ENCODE results near the gene L3MBTL3. TPM values are rescaled to one million over a fixed set of nuclear protein-coding genes. Genes with fewer than 3 reads are reported as not detected.

L3MBTL3 gene
- total RNA-seq, 1 donor from 2014 or later, result 20.8 TPM

DNA sequence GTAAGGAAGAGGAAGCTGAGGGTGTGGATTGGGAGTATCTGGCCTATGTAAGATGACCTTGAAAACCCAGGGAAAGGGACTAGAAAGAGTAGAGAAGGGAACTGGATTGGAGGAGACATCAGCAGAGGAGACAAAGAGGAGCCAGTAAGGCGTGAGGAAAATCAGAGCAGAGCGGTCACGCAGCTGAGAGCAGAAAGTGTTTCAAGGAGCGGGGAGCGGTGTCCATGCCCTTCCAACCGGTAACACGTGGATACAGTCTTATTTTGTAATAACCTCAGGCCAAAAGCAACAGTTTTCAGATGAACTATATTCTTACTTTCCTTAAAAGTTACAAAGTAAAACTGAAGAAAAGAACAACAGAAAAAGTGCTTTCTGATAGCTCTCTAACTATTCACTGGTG is 36.3 kb downstream of the L3MBTL3 start:
- DNase-seq (ENCODE audit: extremely low spot score, unreplicated experiment), result no peak
- Mint-ChIP-seq H3K9me3 (ENCODE audit: unreplicated experiment) (no peaks in the 10 kb centered on the region), H3K36me3 (ENCODE audit: unreplicated experiment) (peaks cover 63% of the 10 kb centered on the region), H3K27me3 (ENCODE audit: unreplicated experiment) (no peaks in the 10 kb centered on the region), H3K4me1 (ENCODE audit: unreplicated experiment) (no peaks in the 10 kb centered on the region), H3K4me3 (ENCODE audit: unreplicated experiment) (no peak overlapping the region), H3K27ac (ENCODE audit: unreplicated experiment) (no peak overlapping the region)
- TF ChIP-seq, protein P1, sequence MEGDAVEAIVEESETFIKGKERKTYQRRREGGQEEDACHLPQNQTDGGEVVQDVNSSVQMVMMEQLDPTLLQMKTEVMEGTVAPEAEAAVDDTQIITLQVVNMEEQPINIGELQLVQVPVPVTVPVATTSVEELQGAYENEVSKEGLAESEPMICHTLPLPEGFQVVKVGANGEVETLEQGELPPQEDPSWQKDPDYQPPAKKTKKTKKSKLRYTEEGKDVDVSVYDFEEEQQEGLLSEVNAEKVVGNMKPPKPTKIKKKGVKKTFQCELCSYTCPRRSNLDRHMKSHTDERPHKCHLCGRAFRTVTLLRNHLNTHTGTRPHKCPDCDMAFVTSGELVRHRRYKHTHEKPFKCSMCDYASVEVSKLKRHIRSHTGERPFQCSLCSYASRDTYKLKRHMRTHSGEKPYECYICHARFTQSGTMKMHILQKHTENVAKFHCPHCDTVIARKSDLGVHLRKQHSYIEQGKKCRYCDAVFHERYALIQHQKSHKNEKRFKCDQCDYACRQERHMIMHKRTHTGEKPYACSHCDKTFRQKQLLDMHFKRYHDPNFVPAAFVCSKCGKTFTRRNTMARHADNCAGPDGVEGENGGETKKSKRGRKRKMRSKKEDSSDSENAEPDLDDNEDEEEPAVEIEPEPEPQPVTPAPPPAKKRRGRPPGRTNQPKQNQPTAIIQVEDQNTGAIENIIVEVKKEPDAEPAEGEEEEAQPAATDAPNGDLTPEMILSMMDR (IDR thresholded peaks at IDR 0.05), result no peak

DNA sequence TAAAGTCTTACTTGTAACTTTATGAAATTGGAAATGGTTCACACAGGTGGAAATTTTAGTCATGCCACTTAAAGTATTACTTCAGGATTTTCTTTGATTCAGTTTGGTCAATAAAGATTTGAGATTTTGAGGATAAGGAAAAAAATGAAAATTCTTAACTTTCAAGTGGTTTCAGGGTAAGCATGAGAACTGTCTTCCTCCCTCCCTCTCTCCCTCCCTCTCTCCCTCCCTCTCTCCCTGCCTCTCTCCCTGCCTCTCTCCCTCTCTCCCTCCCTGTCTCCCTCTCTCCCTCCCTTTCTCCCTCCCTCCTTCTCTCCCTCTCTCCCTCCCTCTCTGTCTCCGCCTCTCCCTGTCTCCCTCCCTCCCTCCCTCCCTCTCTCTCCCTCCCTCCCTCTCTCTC is 36.9 kb downstream of the L3MBTL3 start:
- Mint-ChIP-seq H3K36me3 (ENCODE audit: unreplicated experiment) (peaks cover 58% of the 10 kb centered on the region), H3K27ac (ENCODE audit: unreplicated experiment) (no peak overlapping the region), H3K4me1 (ENCODE audit: unreplicated experiment) (no peaks in the 10 kb centered on the region), H3K27me3 (ENCODE audit: unreplicated experiment) (no peaks in the 10 kb centered on the region), H3K9me3 (ENCODE audit: unreplicated experiment) (no peaks in the 10 kb centered on the region), H3K4me3 (ENCODE audit: unreplicated experiment) (no peak overlapping the region)
- no peak for DNase-seq (ENCODE audit: extremely low spot score, unreplicated experiment)
- TF ChIP-seq, protein P1 (IDR thresholded peaks at IDR 0.05), result no peak

DNA sequence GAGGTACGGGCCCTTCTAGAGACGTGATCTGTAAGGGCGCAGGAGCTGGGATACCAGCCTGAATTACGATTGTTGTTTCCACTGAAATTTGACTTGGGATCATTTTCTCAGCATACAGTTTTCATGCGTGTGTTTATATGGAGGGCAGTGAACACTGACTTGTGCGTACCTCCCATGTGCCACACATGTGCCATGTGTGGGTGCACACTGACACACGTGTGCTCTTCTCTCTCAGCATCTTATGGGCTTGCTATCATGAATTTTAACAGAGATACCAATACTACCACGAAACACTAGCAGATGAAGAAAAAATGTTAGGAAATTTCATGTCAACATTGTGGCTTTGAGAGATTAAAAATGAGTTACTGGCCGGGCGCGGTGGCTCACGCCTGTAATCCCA is 39.1 kb downstream of the L3MBTL3 start:
- TF ChIP-seq, protein P1 (IDR thresholded peaks at IDR 0.05), result no peak
- Mint-ChIP-seq H3K4me3 (ENCODE audit: unreplicated experiment) (no peak overlapping the region), H3K36me3 (ENCODE audit: unreplicated experiment) (peaks cover 51% of the 10 kb centered on the region), H3K27me3 (ENCODE audit: unreplicated experiment) (no peaks in the 10 kb centered on the region), H3K27ac (ENCODE audit: unreplicated experiment) (no peak overlapping the region), H3K9me3 (ENCODE audit: unreplicated experiment) (no peaks in the 10 kb centered on the region), H3K4me1 (ENCODE audit: unreplicated experiment) (no peaks in the 10 kb centered on the region)
- no peak for DNase-seq (ENCODE audit: extremely low spot score, unreplicated experiment)

DNA sequence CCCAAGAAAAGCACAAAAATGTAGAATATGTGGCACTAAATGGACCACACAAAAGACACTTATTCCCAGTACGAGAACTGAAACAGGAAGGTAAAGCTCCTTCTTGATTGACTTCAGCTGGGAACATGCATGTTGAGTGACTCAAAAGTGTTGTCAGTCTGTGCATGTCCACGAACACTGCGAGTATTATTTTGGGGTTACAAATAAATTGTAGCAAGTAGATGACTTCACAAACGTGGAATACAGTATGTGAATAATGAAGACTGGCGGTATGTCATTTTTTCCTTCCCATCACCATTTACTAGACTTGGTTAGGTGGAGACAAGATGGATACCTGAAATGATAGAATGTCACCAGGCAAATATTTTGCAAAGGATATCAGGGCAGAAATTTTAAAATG is 45.4 kb downstream of the L3MBTL3 start:
- TF ChIP-seq, protein P1 (IDR thresholded peaks at IDR 0.05), result no peak
- no peaks in the 10 kb centered on the region for H3K4me1 Mint-ChIP-seq (ENCODE audit: unreplicated experiment)
- peaks cover 39% of the 10 kb centered on the region for H3K36me3 Mint-ChIP-seq (ENCODE audit: unreplicated experiment)
- no peak overlapping the region for H3K4me3 Mint-ChIP-seq (ENCODE audit: unreplicated experiment)
- no peaks in the 10 kb centered on the region for H3K9me3 Mint-ChIP-seq (ENCODE audit: unreplicated experiment)
- DNase-seq (ENCODE audit: extremely low spot score, unreplicated experiment), result no peak
- no peaks in the 10 kb centered on the region for H3K27me3 Mint-ChIP-seq (ENCODE audit: unreplicated experiment)
- no peak overlapping the region for H3K27ac Mint-ChIP-seq (ENCODE audit: unreplicated experiment)

DNA sequence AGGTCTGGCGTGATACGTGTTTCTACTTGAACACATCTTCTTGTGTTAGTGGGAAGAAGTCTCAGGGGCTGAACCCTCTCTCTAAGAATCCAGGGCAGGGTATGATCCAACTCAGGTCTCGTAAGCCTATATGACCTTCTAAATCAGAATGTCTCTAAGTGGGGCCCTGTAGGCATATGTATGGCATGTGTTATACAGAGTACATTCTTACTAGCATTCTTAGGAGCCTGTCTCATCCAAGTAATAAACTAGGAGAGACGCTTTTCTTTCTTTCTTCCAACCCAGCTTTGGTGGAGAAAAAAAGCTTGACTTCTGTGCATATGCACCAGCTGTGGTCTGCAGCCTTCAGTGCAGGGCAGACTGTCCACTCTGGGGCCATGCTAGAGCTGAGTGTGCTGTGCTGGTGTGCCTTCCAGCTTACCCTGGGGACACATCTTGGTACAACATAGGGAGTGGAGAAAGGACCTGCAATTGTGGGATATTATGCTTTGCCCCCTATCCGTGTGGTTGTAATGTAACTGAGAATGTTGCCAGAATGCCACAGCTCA is 47.3 kb downstream of the L3MBTL3 start:
- H3K4me1 Mint-ChIP-seq (ENCODE audit: unreplicated experiment), result no peaks in the 10 kb centered on the region
- no peaks in the 10 kb centered on the region for H3K27me3 Mint-ChIP-seq (ENCODE audit: unreplicated experiment)
- no peak overlapping the region for H3K4me3 Mint-ChIP-seq (ENCODE audit: unreplicated experiment)
- no peaks in the 10 kb centered on the region for H3K9me3 Mint-ChIP-seq (ENCODE audit: unreplicated experiment)
- TF ChIP-seq, protein P1 (IDR thresholded peaks at IDR 0.05), result no peak
- DNase-seq (ENCODE audit: extremely low spot score, unreplicated experiment), result no peak
- no peak overlapping the region for H3K27ac Mint-ChIP-seq (ENCODE audit: unreplicated experiment)
- H3K36me3 Mint-ChIP-seq (ENCODE audit: unreplicated experiment), result peaks cover 43% of the 10 kb centered on the region
